Muscle layer of colon (tissue), 2 donors: ENCODE results near the gene COL5A1.

Experiments
- H3K27ac ChIP-seq: one replicate; pipeline ENCODE4 v1.7.0; 2013; ENCODE audit warnings: low read depth, mild to moderate bottlenecking, low read length, moderate library complexity
- H3K27me3 ChIP-seq, 2 donors: one replicate each; pipeline ENCODE4 v1.7.0; 2013; ENCODE audit warnings: low read length in 2 of 2, mild to moderate bottlenecking in 2 of 2; ENCODE audit not compliant: insufficient read depth in 2 of 2, control insufficient read depth in 1 of 2
- H3K36me3 ChIP-seq: one replicate; pipeline ENCODE4 v1.7.0; 2013; ENCODE audit warnings: mild to moderate bottlenecking, low read length; ENCODE audit not compliant: insufficient read depth
- H3K4me1 ChIP-seq: one replicate; pipeline ENCODE4 v1.7.0; 2013; ENCODE audit warnings: mild to moderate bottlenecking, low read length; ENCODE audit not compliant: insufficient read depth
- H3K4me3 ChIP-seq, 2 donors: one replicate each; pipeline ENCODE4 v1.7.0; 2013; ENCODE audit warnings: low read length in 2 of 2, low read depth in 1 of 2, mild to moderate bottlenecking in 1 of 2, moderate library complexity in 1 of 2
- H3K9ac ChIP-seq: one replicate; pipeline ENCODE4 v1.7.0; 2013; ENCODE audit warnings: low read length
- H3K9me3 ChIP-seq: one replicate; pipeline ENCODE4 v1.7.0; 2013; ENCODE audit warnings: mild to moderate bottlenecking, low read length
- donor health status: abdominal sarcoma.
- donor health status: Adenocarcinoma of cecum.

COL5A1 gene

GRCh38 chr9:134716067-134716466, 74.5 kb downstream of the COL5A1 start:
- Histone ChIP-seq H3K27me3 (no peaks in the 10 kb centered on the region), H3K36me3 (peaks cover 8% of the 10 kb centered on the region), H3K27ac (no peak overlapping the region), H3K4me3 (no peak overlapping the region), H3K9me3 (no peaks in the 10 kb centered on the region), H3K4me1 (peaks cover 27% of the 10 kb centered on the region), H3K9ac (no peak overlapping the region)

- Histone ChIP-seq H3K27me3 (no peaks in the 10 kb centered on the region), H3K4me1 (peaks cover 17% of the 10 kb centered on the region), H3K9ac (no peak overlapping the region), H3K9me3 (no peaks in the 10 kb centered on the region), H3K4me3 (no peak overlapping the region), H3K36me3 (peaks cover 8% of the 10 kb centered on the region), H3K27ac (no peak overlapping the region)
Observed at GRCh38 chr9:134717056-134717455, 75.5 kb downstream of the COL5A1 start.

- Histone ChIP-seq H3K4me1 (peaks cover 8% of the 10 kb centered on the region), H3K9me3 (no peaks in the 10 kb centered on the region), H3K27ac (no peak overlapping the region), H3K9ac (no peak overlapping the region), H3K27me3 (no peaks in the 10 kb centered on the region), H3K4me3 (no peak overlapping the region), H3K36me3 (peaks cover 7% of the 10 kb centered on the region)
Observed at GRCh38 chr9:134717924-134718645, 76.5 kb downstream of the COL5A1 start.

- H3K27ac ChIP-seq, result no peak overlapping the region
- peaks cover 10% of the 10 kb centered on the region for H3K4me1 ChIP-seq
Observed at GRCh38 chr9:134719331-134719730, 77.7 kb downstream of the COL5A1 start.

GRCh38 chr9:134720136-134720753, 78.6 kb downstream of the COL5A1 start:
- Histone ChIP-seq H3K9ac (no peak overlapping the region), H3K4me1 (peaks cover 13% of the 10 kb centered on the region), H3K36me3 (peaks cover 3% of the 10 kb centered on the region), H3K4me3 (no peak overlapping the region), H3K27ac (no peak overlapping the region), H3K9me3 (no peaks in the 10 kb centered on the region), H3K27me3 (no peaks in the 10 kb centered on the region)

More at GRCh38 chr9:134719331-134719730, 77.7 kb downstream of the COL5A1 start:
- no peaks in the 10 kb centered on the region for H3K9me3 ChIP-seq
- no peaks in the 10 kb centered on the region for H3K27me3 ChIP-seq
- no peak overlapping the region for H3K4me3 ChIP-seq
- H3K9ac ChIP-seq, result no peak overlapping the region
- no peaks in the 10 kb centered on the region for H3K36me3 ChIP-seq

GRCh38 chr9:134720796-134721195, 79.2 kb downstream of the COL5A1 start:
- Histone ChIP-seq H3K4me3 (no peak overlapping the region), H3K9ac (no peak overlapping the region), H3K27me3 (no peaks in the 10 kb centered on the region), H3K27ac (no peak overlapping the region), H3K4me1 (peaks cover 13% of the 10 kb centered on the region), H3K36me3 (peaks cover 8% of the 10 kb centered on the region), H3K9me3 (no peaks in the 10 kb centered on the region)

GRCh38 chr9:134721344-134721743, 79.7 kb downstream of the COL5A1 start:
- no peak overlapping the region for H3K27ac ChIP-seq
- H3K9ac ChIP-seq, result no peak overlapping the region
- H3K4me3 ChIP-seq, result no peak overlapping the region
- H3K9me3 ChIP-seq, result no peaks in the 10 kb centered on the region
- peaks cover 13% of the 10 kb centered on the region for H3K4me1 ChIP-seq
- no peaks in the 10 kb centered on the region for H3K27me3 ChIP-seq
- peaks cover 9% of the 10 kb centered on the region for H3K36me3 ChIP-seq

GRCh38 chr9:134722120-134722701, 80.6 kb downstream of the COL5A1 start:
- Histone ChIP-seq H3K36me3 (peaks cover 10% of the 10 kb centered on the region), H3K27me3 (no peaks in the 10 kb centered on the region), H3K27ac (no peak overlapping the region), H3K9ac (no peak overlapping the region), H3K9me3 (no peaks in the 10 kb centered on the region), H3K4me3 (no peak overlapping the region), H3K4me1 (peaks cover 13% of the 10 kb centered on the region)

- no peaks in the 10 kb centered on the region for H3K9me3 ChIP-seq
- no peaks in the 10 kb centered on the region for H3K27me3 ChIP-seq
- no peak overlapping the region for H3K9ac ChIP-seq
- H3K4me3 ChIP-seq, result no peak overlapping the region
- peaks cover 19% of the 10 kb centered on the region for H3K36me3 ChIP-seq
- H3K4me1 ChIP-seq, result peaks cover 13% of the 10 kb centered on the region
- H3K27ac ChIP-seq, result no peak overlapping the region
Observed at GRCh38 chr9:134723037-134723436, 81.4 kb downstream of the COL5A1 start.

GRCh38 chr9:134723491-134724190, 82.0 kb downstream of the COL5A1 start:
- Histone ChIP-seq H3K27ac (no peak overlapping the region), H3K4me3 (no peak overlapping the region), H3K9me3 (no peaks in the 10 kb centered on the region)

GRCh38 chr9:134724202-134724911, 82.8 kb downstream of the COL5A1 start:
- Histone ChIP-seq H3K27ac (peak overlapping the region; percentile 16), H3K4me1 (peaks cover 13% of the 10 kb centered on the region), H3K9ac (no peak overlapping the region), H3K9me3 (no peaks in the 10 kb centered on the region), H3K27me3 (no peaks in the 10 kb centered on the region), H3K4me3 (no peak overlapping the region), H3K36me3 (peaks cover 25% of the 10 kb centered on the region)

More at GRCh38 chr9:134723491-134724190, 82.0 kb downstream of the COL5A1 start:
- H3K27me3 ChIP-seq, result no peaks in the 10 kb centered on the region
- peaks cover 25% of the 10 kb centered on the region for H3K36me3 ChIP-seq
- no peak overlapping the region for H3K9ac ChIP-seq
- H3K4me1 ChIP-seq, result peaks cover 13% of the 10 kb centered on the region
